Renal pelvis (tissue), 12 donors: ENCODE measurements around the gene JMJD1C. TPM values are rescaled to one million over a fixed set of nuclear protein-coding genes. Genes with fewer than 3 reads are reported as not detected.
"Not testable (repeated sequence)": the region's sequence is repeated elsewhere in the genome, so short reads cannot be mapped to it uniquely, and the experiment has no call there.

Experiments used
- DNase-seq: peaks from one replicate; pipeline ENCODE4 v3.0.0-alpha.2; 2013
- long read RNA-seq, 16 experiments: transcript quantifications; one replicate each; lab custom pipeline, GENCODE V29; 2026
- polyA plus RNA-seq, 3 donors: library from polyadenylated mRNA; unstranded; fragments of 120-200 nt; gene quantifications; one replicate each; pipeline ENCODE4 v1.2.1, GENCODE V29; 2013; ENCODE audit not compliant: insufficient read length in 3 of 3

JMJD1C gene, protein sequence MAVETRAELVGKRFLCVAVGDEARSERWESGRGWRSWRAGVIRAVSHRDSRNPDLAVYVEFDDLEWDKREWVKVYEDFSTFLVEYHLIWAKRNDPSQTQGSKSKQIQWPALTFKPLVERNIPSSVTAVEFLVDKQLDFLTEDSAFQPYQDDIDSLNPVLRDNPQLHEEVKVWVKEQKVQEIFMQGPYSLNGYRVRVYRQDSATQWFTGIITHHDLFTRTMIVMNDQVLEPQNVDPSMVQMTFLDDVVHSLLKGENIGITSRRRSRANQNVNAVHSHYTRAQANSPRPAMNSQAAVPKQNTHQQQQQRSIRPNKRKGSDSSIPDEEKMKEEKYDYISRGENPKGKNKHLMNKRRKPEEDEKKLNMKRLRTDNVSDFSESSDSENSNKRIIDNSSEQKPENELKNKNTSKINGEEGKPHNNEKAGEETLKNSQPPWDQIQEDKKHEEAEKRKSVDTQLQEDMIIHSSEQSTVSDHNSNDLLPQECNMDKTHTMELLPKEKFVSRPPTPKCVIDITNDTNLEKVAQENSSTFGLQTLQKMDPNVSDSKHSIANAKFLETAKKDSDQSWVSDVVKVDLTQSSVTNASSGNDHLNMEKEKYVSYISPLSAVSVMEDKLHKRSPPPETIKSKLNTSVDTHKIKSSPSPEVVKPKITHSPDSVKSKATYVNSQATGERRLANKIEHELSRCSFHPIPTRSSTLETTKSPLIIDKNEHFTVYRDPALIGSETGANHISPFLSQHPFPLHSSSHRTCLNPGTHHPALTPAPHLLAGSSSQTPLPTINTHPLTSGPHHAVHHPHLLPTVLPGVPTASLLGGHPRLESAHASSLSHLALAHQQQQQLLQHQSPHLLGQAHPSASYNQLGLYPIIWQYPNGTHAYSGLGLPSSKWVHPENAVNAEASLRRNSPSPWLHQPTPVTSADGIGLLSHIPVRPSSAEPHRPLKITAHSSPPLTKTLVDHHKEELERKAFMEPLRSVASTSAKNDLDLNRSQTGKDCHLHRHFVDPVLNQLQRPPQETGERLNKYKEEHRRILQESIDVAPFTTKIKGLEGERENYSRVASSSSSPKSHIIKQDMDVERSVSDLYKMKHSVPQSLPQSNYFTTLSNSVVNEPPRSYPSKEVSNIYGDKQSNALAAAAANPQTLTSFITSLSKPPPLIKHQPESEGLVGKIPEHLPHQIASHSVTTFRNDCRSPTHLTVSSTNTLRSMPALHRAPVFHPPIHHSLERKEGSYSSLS (N-terminal part only)
- 100 to 1,000 TPM in 1 of 3 donors, 10 to 100 TPM in 2; 86.2 to 105 (median 97.6) TPM for polyA plus RNA-seq
- long read RNA-seq, donor 1, partial matches to known transcripts, result 16 of 19 reads
- long read RNA-seq, donor 1, other reads (novel, unspliced or antisense), result 0 of 19 reads
- long read RNA-seq, donor 2, partial matches to known transcripts, result 58 of 63 reads
- long read RNA-seq, donor 2, other reads (novel, unspliced or antisense), result 0 of 63 reads
- long read RNA-seq, donor 3, partial matches to known transcripts, result 26 of 27 reads
- long read RNA-seq, donor 3, other reads (novel, unspliced or antisense), result 0 of 27 reads
- long read RNA-seq, donor 4, partial matches to known transcripts, result 18 of 21 reads
- long read RNA-seq, donor 4, other reads (novel, unspliced or antisense), result 0 of 21 reads
- long read RNA-seq, donor 5, partial matches to known transcripts, result 11 of 12 reads
- long read RNA-seq, donor 5, other reads (novel, unspliced or antisense), result 0 of 12 reads
- long read RNA-seq, donor 6, partial matches to known transcripts, result 36 of 41 reads
- long read RNA-seq, donor 6, other reads (novel, unspliced or antisense), result 0 of 41 reads
- long read RNA-seq, donor 7, partial matches to known transcripts, result 45 of 50 reads
- long read RNA-seq, donor 7, other reads (novel, unspliced or antisense), result 0 of 50 reads
- long read RNA-seq, donor 8, partial matches to known transcripts, result 11 of 16 reads
- long read RNA-seq, donor 8, other reads (novel, unspliced or antisense), result 0 of 16 reads
- long read RNA-seq, donor 9, transcript JMJD1C-204 (3 exons, 1,305 nt), result major isoform, 6 of 76 reads
- long read RNA-seq, donor 9, partial matches to known transcripts, result 69 of 76 reads
- long read RNA-seq, donor 9, other reads (novel, unspliced or antisense), result 0 of 76 reads
- long read RNA-seq, donor 10, partial matches to known transcripts, result 13 of 18 reads
- long read RNA-seq, donor 10, other reads (novel, unspliced or antisense), result 0 of 18 reads
- long read RNA-seq, donor 11, partial matches to known transcripts, result 5 of 8 reads
- long read RNA-seq, donor 11, other reads (novel, unspliced or antisense), result 0 of 8 reads
- long read RNA-seq, donor 12, partial matches to known transcripts, result 42 of 48 reads
- long read RNA-seq, donor 12, other reads (novel, unspliced or antisense), result 0 of 48 reads
- long read RNA-seq, donor 13, partial matches to known transcripts, result 14 of 30 reads
- long read RNA-seq, donor 13, other reads (novel, unspliced or antisense), result 11 of 30 reads
- long read RNA-seq, donor 14, result 0 reads
- long read RNA-seq, donor 15, partial matches to known transcripts, result 40 of 45 reads
- long read RNA-seq, donor 15, other reads (novel, unspliced or antisense), result 0 of 45 reads
- long read RNA-seq, donor 16, partial matches to known transcripts, result 22 of 22 reads
- long read RNA-seq, donor 16, other reads (novel, unspliced or antisense), result 0 of 22 reads

DNA sequence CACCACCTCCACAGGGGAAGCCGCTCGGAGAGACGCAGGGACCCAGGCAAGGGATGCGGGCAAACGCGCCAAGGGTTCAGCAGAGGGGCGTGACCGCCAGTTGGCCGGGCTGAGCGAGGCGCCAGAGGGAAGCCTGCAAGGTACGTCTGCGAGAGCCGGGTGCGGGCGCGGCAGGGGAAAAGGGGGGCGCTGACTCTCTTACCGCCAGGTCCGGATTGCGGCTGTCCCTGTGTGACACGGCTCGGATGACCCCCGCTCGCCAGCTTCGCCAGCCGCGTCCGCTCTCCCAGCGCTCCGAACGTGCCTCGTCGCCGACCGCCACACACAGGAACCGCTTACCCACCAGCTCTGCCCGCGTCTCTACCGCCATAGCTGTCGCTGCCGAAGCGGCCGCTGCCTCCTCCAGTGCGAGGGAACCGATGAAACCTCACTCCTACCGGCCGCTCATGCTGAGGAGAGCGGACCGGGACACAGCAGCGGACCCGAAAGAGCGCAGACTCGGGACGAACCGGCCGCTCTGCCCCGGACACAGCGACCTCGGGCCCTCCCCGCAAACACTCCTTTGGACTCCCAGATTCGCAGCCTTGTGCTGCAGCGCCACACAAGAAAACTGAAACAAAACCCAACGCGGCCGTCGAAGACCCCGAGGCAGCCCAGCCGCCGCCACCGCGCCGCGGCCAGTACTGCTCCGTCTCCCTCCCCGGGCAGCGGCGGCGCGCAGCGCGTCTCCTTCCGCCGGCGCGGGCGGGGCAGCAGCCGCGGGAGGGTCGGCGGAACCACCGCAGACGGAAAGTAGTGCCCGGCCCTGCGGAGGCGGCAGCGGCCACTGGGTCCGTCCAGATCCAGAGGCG, at the start of gene JMJD1C:
Gene JMJD1C (minus strand): TSS at position 685 of the 851 bp plus-strand sequence. CDS start 315 bp downstream, at position 370.
- DNase-seq, result peak; percentile 82

DNA sequence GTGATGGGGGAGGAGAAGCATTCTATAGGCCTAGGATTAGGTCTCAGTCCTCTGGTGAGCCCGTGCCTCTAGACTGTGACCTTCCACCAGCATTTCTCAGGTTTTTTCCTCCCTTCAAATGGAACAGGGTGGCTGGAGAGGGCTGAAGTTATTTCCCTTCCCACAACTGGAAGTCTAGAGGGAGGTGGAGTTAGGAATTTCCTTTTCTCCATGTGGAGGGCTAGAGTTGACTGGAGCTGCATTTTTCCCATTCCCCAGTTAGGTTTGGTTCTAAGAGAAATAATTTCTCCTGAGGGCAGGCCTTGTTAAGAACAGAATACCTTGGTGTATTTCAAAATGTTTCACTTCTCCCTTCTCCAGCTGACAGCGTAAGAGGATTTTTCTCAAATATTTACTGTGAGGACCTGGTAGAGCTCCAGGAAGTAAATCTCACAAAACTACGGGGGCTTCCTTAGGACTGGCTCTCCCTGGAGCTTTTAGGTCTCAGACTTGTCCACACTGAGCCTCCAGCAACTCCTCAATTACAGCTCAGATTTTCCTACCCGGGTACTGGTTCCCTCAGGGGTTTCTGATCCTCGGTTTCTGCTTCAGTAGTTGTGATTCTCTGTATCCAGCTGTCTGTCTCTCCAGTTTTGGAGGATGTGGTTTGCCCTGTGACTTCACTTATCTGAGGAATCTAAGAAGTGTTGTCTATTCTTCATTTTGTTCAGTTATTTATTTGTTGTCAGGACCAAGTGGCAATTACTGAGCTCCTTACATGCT, 49.4 kb upstream of the JMJD1C start:
- no peak for DNase-seq

DNA sequence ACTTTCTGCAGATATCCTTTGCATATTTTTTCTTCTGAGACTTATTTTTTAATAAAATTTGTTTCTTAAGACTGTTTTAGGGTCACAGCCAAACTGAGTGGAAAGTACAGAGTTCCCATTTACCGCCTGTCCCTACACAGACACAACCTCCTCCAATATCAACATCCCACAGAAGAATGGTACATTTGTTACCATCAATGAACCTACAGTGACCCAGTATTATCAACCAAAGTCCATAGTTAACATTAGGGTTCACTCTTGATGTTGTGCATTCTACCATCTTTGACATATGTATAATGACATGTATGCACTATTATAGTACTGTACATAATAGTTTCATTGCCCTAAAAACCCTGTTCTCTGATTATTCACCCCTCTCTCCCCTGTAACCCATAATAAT, 40.8 kb upstream of the JMJD1C start:
- no peak for DNase-seq

DNA sequence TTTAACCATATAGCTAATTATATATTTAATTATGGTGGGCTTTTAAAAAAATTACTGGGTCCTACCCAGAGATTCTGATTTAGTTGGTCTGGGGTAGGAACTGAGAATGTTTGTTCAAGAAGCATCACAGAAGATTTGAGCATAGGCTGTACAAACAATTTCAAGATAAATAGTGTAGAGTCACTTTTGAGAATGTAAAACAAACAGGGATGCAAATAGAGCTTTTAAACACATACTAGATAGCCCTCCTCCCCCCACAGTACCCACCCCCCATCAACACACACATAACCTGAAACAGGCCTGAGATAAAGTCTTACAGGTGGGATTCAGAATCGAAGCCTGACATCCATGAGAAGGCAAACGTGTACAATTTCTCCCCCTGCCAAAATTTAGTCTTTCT, 39.8 kb upstream of the JMJD1C start:
- DNase-seq, result no peak

DNA sequence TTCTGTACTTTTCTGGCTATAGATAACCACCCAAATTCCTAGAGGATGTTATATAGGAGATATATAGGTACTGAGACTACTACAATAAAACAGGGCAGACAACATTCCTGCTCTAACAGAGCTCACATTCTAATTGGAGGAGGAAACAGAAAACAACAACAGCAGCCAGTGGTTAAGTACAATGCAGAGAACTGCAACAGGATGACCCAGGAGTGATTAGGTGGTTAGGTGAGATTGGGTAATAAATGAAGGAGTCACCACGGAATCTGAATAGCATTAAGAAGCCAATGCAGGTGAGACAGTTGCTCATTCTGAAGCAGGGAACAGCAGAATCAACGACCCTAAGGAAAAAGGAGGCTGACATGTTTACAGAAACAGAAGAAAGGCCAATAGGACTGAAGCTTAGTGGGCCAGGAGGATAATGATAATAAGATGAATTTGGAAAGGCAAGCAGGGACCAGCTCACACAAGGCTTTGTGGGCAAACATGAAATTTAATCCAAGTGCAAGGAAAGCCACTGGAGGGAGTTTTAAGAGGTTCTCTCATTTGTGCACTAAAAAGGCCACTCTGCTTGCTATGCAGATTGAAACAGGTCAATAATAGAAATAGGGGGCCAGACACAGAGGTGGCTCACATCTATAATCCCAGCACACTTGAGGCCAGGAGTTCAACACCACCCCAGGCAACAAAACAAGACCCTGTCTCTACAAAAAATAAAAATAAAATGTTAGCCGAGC, 38.5 kb upstream of the JMJD1C start:
- no peak for DNase-seq

DNA sequence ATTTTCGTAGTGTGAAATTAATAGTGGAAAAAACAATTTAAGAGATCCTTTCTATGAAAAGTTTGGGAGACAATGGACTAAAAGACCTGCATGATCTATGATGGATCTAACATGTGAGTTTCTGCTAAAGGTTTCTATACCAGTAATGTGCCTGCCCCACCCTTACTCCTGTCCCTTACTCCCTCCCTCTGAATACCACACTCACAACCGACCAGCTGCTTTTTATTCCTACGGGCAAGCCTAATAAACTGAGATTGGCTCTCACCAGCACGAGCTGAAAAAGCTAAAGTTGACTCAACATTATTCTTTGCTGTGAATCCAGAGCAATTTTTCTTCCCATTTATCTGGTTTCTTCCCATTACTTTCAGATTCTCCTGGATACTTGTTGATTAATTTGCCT, 37.6 kb upstream of the JMJD1C start:
- no peak for DNase-seq

DNA sequence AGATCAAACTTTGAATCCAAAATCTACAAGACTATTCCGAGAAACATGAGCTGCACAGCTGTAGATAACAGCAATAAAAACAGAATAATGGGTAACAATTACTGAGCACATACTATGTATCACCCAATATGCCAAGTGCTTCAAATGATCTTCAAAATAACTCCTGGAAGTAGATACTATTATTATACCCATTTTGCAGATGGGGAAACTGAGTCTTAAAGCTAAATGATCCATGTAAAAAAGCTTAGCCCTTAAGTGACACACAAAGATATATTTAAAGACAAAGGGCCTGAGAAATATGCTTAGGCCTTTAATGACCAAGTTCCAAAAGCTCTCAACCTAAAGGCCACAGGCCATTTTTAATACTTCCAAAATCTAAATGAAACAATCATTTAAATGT, 37.1 kb upstream of the JMJD1C start:
- DNase-seq, result no peak

DNA sequence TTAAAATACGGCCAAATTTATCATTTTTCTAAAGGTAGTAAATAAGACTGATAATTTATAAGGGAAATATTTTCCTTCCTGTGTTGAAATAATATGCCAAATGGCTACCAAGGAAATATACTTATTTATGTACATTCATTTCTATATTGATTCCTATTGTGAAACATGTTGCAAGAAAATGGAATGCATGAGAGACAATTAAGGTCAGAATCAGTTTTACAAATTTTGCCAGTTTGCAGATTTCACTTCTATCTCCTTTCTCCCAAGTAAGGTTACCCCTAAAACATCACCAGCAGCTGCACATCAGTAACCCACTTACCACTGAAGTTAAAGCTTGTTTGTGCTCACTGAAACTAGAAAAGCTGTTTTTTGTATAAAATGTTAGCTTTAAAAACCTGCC, 36.2 kb upstream of the JMJD1C start:
- no peak for DNase-seq

DNA sequence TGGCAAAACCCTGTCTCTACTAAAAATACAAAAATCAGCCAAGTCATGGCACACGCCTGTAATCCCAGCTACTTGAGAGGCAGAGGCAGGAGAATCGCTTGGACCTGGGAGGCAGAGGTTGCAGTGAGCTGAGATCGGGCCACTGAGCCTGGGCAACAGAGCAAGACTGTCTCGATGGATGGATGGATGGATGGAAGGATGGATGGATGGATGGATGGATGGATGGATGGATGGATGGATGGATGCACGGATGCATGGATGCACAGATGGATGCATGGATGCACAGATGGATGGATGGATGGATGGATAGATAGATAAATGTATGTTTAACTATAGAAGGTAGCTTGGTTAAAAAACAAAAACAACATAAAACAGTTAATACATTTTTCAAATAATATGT, 34.8 kb upstream of the JMJD1C start:
- DNase-seq, result not testable (repeated sequence)

DNA sequence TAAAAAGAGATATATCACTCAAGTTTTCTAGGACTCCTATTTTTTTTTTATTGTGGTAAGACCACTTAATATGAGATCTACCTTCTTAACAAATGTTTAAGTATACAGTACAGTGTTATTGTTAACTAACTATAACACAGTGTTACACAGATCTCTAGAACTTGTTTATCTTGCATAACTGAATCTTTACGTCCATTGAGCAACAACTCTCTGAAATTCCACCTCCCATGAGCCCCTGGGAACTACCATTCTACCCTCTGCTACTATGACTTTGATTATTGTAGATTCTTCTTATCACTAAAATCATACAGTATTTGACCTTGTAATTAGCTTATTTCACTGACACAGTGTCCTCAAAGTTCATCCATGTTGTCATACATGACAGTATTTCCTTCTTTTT, 32.9 kb upstream of the JMJD1C start:
- no peak for DNase-seq

DNA sequence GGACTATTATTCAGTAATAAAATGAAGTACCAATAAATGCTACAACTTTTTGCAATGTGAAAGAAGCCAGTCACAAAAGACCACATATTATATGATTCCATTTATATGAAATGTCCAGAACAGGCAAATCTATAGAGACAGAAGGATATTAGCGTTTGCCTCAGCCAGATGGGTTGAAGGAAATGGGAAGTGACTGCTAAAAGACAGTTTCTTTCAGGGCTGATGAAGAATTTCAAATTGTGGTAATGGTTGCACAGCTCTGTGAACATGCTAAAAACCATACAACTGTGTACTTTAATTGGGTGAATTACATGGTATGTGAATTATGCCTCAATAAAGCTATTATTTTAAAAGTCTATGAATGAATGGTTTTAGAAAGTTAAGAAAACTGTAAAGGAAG, 31.5 kb upstream of the JMJD1C start:
- no peak for DNase-seq

DNA sequence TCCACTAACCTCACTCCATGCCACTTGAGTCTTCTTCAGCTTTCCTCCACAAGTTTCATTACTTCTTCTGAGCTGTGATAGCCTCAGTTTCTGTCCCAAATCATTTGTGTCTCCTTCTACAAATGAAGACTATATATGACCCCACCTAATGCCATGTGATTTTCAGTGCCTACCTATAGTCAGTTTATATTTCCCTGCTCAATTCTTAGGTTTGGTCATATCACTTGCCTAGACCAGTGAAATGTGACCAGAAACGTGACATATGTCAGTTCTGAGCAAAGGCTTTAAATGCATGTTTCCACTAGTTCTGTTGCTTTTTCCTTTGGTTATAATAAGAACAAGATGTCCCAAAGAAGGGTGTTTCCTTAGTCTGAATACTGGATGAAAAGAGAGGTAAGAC, 30.8 kb upstream of the JMJD1C start:
- no peak for DNase-seq

DNA sequence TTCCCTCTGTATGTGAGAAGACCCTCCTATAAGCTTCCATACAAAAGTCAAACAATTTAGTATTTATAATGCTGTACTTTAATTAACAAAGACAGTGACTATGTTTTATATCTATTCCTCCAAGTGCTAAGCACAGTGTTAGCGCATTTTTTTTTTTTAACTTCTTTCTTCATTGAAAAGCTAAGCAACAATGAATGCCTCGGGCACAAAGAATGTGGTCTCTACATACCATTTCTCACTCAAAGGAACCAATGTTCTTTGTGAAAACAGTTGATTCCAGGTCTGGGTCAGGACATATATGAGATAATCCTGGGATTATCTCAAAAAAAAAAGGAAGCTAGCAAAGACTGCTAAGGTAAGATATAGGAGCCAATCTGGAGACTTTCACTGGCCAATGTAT, 29.2 kb upstream of the JMJD1C start:
- no peak for DNase-seq

DNA sequence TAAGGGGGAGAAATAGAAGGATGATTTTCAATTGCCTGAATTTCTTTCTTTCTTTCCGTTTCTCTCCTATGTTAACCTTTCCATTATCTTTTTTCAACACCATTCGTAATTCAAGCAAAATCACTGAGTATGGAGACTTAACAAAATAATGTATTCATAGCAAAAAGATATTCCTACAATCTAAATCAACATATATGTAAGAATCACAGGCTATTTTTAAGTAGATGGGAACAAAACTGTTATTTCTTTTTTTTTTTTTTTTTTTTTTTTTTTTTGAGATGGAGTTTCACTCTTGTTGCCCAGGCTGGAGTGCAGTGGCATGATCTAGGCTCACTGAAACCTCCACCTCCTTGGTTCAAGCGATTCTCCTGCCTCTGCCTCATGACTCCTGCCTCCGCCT, 27.2 kb upstream of the JMJD1C start:
- no peak for DNase-seq

DNA sequence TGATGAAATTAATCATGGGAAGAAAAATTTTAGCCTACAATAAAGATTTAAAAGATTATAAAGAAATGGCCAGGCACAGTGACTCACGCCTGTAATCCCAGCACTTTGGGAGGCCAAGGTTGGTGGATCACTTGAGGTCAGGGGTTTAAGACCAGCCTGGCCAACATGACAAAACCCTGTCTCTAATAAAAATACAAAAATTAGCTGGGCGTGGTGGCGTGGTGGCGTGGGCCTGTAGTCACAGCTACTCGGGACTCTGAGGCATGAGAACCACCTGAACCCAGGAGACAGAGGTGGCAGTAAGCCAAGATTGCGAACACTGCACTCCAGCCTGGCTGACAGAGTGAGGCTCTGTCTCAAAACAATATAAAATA, 26.5 kb upstream of the JMJD1C start:
- DNase-seq, result not testable (repeated sequence)

DNA sequence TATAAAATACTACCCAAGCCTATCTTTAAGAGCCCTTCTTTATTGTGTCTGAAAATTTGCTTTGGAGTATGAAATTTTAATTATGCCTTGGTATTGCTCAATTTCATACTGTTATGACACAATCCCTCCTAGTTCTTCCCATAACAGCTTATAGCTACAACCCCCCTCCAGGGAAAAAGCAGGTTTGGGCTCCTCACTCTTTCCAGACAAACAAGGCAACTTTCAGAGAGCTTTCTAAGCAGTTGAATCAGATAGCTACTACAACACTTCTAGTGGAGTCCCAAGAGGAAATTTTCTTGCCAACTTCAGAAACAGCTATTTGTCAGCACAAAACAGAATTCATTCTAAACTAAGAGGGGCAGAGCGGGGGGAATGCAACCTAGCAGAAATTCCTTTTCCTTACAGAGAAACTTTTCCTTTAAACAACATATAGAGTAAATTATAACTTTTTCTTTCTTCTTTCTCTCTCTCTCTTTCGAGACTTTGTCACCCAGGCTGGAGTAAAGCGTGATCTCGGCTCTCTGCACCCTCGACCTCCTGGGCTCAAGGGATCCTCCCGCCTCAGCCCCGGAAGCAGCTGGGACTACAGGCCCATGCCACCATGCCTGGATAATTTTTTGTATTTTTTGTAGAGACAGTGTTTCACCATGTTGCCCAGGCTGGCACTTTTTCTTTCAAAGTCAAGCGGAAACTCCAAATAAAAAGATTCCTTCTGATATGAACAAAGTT, 26.0 kb upstream of the JMJD1C start:
- peak; percentile 41 for DNase-seq
